ENCODE data around the gene TNFAIP8.
"Not testable (repeated sequence)": the region's sequence is repeated elsewhere in the genome, so short reads cannot be mapped to it uniquely, and the experiment has no call there.

TNFAIP8 gene

GRCh38 chr5:119428166-119428565, 72.3 kb downstream of the TNFAIP8 start:
- not testable (repeated sequence) for DNase-seq

- DNase-seq: not testable (repeated sequence)
These were observed 72.8 kb downstream of the TNFAIP8 start for GRCh38 chr5:119428574-119428973.

GRCh38 chr5:119432674-119433237, 76.9 kb downstream of the TNFAIP8 start:
- not testable (repeated sequence) for DNase-seq

- DNase-seq: no peak
These were observed 79.8 kb downstream of the TNFAIP8 start for GRCh38 chr5:119435436-119436132.

GRCh38 chr5:119437785-119438586, 82.2 kb downstream of the TNFAIP8 start:
- not testable (repeated sequence) for DNase-seq

- DNase-seq: not testable (repeated sequence)
These were observed 82.7 kb downstream of the TNFAIP8 start for GRCh38 chr5:119438587-119438917.

GRCh38 chr5:119439140-119439631, 83.4 kb downstream of the TNFAIP8 start:
- DNase-seq: no peak

- not testable (repeated sequence) for DNase-seq
These were observed 83.8 kb downstream of the TNFAIP8 start for GRCh38 chr5:119439632-119440031.

- DNase-seq: not testable (repeated sequence)
These were observed 88.8 kb downstream of the TNFAIP8 start for GRCh38 chr5:119444643-119445042.

- DNase-seq: no peak
These were observed 89.7 kb downstream of the TNFAIP8 start for GRCh38 chr5:119445544-119445943.
